IMR-90 (cell line): ENCODE results near the gene MEF2B. TPM values are rescaled to one million over a fixed set of nuclear protein-coding genes. Genes with fewer than 3 reads are reported as not detected.
"Not testable (repeated sequence)": the region's sequence is repeated elsewhere in the genome, so short reads cannot be mapped to it uniquely, and the experiment has no call there.

Source experiments
- ATAC-seq: fragments of 200-7000 bp; cut with Tn5 transposase; 2 replicates; pipeline ENCODE4 v1.9.1; 2020; ENCODE audit warnings: low read depth, mild to moderate bottlenecking, moderate library complexity
- BruUV-seq: library from RNA; stranded (reverse); fragments of 400-500 nt; replicated peaks from 2 replicates; lab custom pipeline; 2021; lab: Mats Ljungman, UMichigan
- CTCF ChIA-PET: fragments of 300-600 bp; formaldehyde crosslinking; extraction: SDS; loops from one replicate; lab custom pipeline; 2021; ENCODE audit warnings: antibody characterized with exemption; lab: Yijun Ruan, JAX
- POLR2A ChIA-PET: fragments of 300-600 bp; sonication (Branson Sonifier 250); formaldehyde crosslinking; loops from one replicate; lab custom pipeline; 2022; ENCODE audit warnings: antibody characterized with exemption; ENCODE audit not compliant: unreplicated experiment; lab: Charles Lee
- DNase-seq: peaks from one replicate; pipeline ENCODE4 v3.0.0; 2013
- H2AFZ ChIP-seq: replicated peaks from 2 replicates; pipeline ENCODE3; 2013; ENCODE audit warnings: low read length, mild to moderate bottlenecking; ENCODE audit not compliant: poor library complexity
- H2AK5ac ChIP-seq: 2 replicates; pipeline ENCODE4 v1.6.1; 2013; ENCODE audit warnings: low read depth, low read length, inconsistent platforms
- H2AK9ac ChIP-seq: replicated peaks from 2 replicates; pipeline ENCODE3; 2013; ENCODE audit warnings: mild to moderate bottlenecking, low read depth, low read length, moderate library complexity; ENCODE audit not compliant: poor library complexity
- H2BK120ac ChIP-seq: 2 replicates; pipeline ENCODE4 v1.6.1; 2013; ENCODE audit warnings: low read depth, low read length, inconsistent platforms
- H2BK15ac ChIP-seq: 3 replicates; pipeline ENCODE4 v1.6.1; 2013; ENCODE audit warnings: low read depth, low read length, inconsistent platforms
- H2BK20ac ChIP-seq: 2 replicates; pipeline ENCODE4 v1.6.1; 2013; ENCODE audit warnings: low read depth, mild to moderate bottlenecking, inconsistent platforms, low read length, moderate library complexity
- H2BK5ac ChIP-seq: 2 replicates; pipeline ENCODE4 v1.6.1; 2013; ENCODE audit warnings: mild to moderate bottlenecking, low read depth, low read length, inconsistent platforms; ENCODE audit not compliant: poor library complexity, severe bottlenecking
- H3K14ac ChIP-seq: replicated peaks from 2 replicates; pipeline ENCODE4 v1.6.1; 2013; ENCODE audit warnings: low read depth, low read length, inconsistent platforms
- H3K18ac ChIP-seq: 2 replicates; pipeline ENCODE4 v1.6.1; 2013; ENCODE audit warnings: low read depth, low read length, control low read depth
- H3K23ac ChIP-seq: 2 replicates; pipeline ENCODE4 v1.6.1; 2013; ENCODE audit warnings: low read depth, low read length, inconsistent platforms
- H3K27ac ChIP-seq: 2 replicates; pipeline ENCODE4 v1.5.1; 2013; ENCODE audit warnings: mild to moderate bottlenecking, control low read depth, low read length; ENCODE audit not compliant: insufficient read depth
- H3K27me3 ChIP-seq: 2 replicates; pipeline ENCODE4 v1.6.1; 2013; ENCODE audit warnings: low read length; ENCODE audit not compliant: control insufficient read depth, insufficient read depth
- H3K36me3 ChIP-seq: 2 replicates; pipeline ENCODE4 v1.6.1; 2013; ENCODE audit warnings: low read length, mixed read lengths; ENCODE audit not compliant: control insufficient read depth, insufficient read depth
- H3K4ac ChIP-seq: 2 replicates; pipeline ENCODE4 v1.6.1; 2013; ENCODE audit warnings: low read depth, low read length, inconsistent platforms
- H3K4me1 ChIP-seq: 2 replicates; pipeline ENCODE4 v1.6.1; 2013; ENCODE audit warnings: low read length, mixed read lengths; ENCODE audit not compliant: control insufficient read depth, insufficient read depth
- H3K4me2 ChIP-seq: 2 replicates; pipeline ENCODE4 v1.6.1; 2013; ENCODE audit warnings: low read depth, mild to moderate bottlenecking, control low read depth, low read length, moderate library complexity
- H3K4me3 ChIP-seq: 2 replicates; pipeline ENCODE4 v1.5.1; 2013; ENCODE audit warnings: low read depth, mild to moderate bottlenecking, control low read depth, low read length, moderate library complexity; ENCODE audit not compliant: insufficient read depth
- H3K56ac ChIP-seq: 2 replicates; pipeline ENCODE4 v1.6.1; 2013; ENCODE audit warnings: low read length, inconsistent platforms; ENCODE audit not compliant: insufficient read depth; ENCODE audit errors: extremely low read depth
- H3K79me1 ChIP-seq, 2 experiments: 2 replicates each; pipeline ENCODE4 v1.6.1; 2013; ENCODE audit warnings: low read length in 2 of 2, inconsistent platforms in 1 of 2, low read depth in 1 of 2
- H3K9ac ChIP-seq: 2 replicates; pipeline ENCODE4 v1.6.1; 2013; ENCODE audit warnings: low read depth, low read length, control low read depth
- H3K9me1 ChIP-seq: 2 replicates; pipeline ENCODE4 v1.6.1; 2013; ENCODE audit warnings: low read length, inconsistent platforms; ENCODE audit not compliant: insufficient read depth
- H3K9me3 ChIP-seq: 2 replicates; pipeline ENCODE4 v1.6.1; 2013; ENCODE audit warnings: low read length; ENCODE audit not compliant: control insufficient read depth, insufficient read depth
- H4K20me1 ChIP-seq: 2 replicates; pipeline ENCODE4 v1.6.1; 2013; ENCODE audit warnings: low read length, inconsistent platforms; ENCODE audit not compliant: insufficient read depth
- H4K5ac ChIP-seq: 2 replicates; pipeline ENCODE4 v1.6.1; 2013; ENCODE audit warnings: mild to moderate bottlenecking, low read depth, low read length, control low read depth
- H4K8ac ChIP-seq, 2 experiments: 2 replicates each; pipeline ENCODE4 v1.6.1; 2013; ENCODE audit warnings: low read depth in 2 of 2, low read length in 2 of 2, control low read depth in 1 of 2, inconsistent platforms in 1 of 2
- H4K91ac ChIP-seq: 2 replicates; pipeline ENCODE4 v1.6.1; 2013; ENCODE audit warnings: low read depth, low read length, inconsistent platforms; ENCODE audit not compliant: insufficient read depth
- WGBS, 2 experiments: methylation state at CpG; one replicate each; pipeline versions ENCODE4 v1.1.5 to v1.1.7; 2013; ENCODE audit warnings: missing lambda C conversion rate in 2 of 2; ENCODE audit not compliant: insufficient read length in 1 of 2; ENCODE audit errors: extremely low coverage in 2 of 2; 5-methylcytosine and 5-hydroxymethylcytosine counted together
- dilution Hi-C: fragments of 300-500 bp; cut with HindIII; formaldehyde crosslinking; loops from one replicate; pipeline ENCODE4 v1.14.3; 2018; ENCODE audit warnings: low sequenced_read_pairs; ENCODE audit not compliant: unreplicated experiment
- in situ Hi-C: fragments of 300-500 bp; cut with MboI; formaldehyde crosslinking; loops from 3 replicates; pipeline ENCODE4 v1.14.3; 2019; ENCODE audit warnings: low sequenced_read_pairs, inconsistent platforms, mixed read lengths
- intact Hi-C: fragments of 100-400 bp; cut with micrococcal nuclease; formaldehyde crosslinking; loops from 2 replicates; pipeline ENCODE4 v1.10.0; 2022
- polyA plus RNA-seq, 3 experiments: library from polyadenylated mRNA; depleted of rRNA; stranded (reverse); fragments of >200 nt; gene quantifications; 2 replicates each; pipeline ENCODE4 v1.2.3, GENCODE V29; 2012; ENCODE audit warnings: low replicate concordance in 1 of 3
- total RNA-seq: library from RNA; depleted of rRNA; stranded (reverse); fragments of >200 nt; gene quantifications from 2 replicates; pipeline ENCODE4 v1.2.3, GENCODE V29; 2012

Gene MEF2B
- total and polyA plus RNA-seq, 2 of the 4 experiments (the other 2 are of a cell fraction) = 0.18 to 0.94 TPM

DNA sequence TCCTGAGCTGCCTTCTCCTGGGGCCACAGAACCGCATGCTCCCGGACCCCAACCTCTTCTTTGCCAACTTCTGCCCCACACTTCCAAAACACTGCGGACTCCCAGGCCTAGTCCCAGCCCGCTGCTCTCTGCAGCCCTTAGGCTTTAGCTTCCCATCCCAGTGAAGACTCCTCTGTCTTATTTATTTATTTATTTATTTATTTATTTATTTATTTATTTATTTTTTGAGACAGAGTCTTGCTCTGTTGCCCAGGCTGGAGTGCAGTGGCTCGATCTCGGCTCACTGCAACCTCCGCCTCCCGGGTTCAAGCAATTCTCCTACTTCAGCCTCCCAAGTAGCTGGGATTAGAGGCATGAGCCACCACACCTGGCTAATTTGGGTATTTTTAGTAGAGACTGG, 21.6 kb downstream of the MEF2B start:
- H2AFZ ChIP-seq, H4K8ac ChIP-seq, H2AK5ac ChIP-seq, H3K9me1 ChIP-seq, H2BK120ac ChIP-seq, H4K91ac ChIP-seq, H2BK5ac ChIP-seq, H3K4ac ChIP-seq, H3K9me3 ChIP-seq, POLR2A ChIA-PET, H2AK9ac ChIP-seq, H3K14ac ChIP-seq, BruUV-seq, H2BK15ac ChIP-seq, H3K4me1 ChIP-seq, in situ Hi-C loops, dilution Hi-C loops, H2BK20ac ChIP-seq, H4K5ac ChIP-seq, H3K27me3 ChIP-seq, ATAC-seq, H3K4me2 ChIP-seq, DNase-seq, H4K20me1 ChIP-seq, H3K4me3 ChIP-seq, H3K9ac ChIP-seq, H3K23ac ChIP-seq, H3K79me1 ChIP-seq, H3K18ac ChIP-seq, H3K56ac ChIP-seq, H3K27ac ChIP-seq: not testable (repeated sequence)
- WGBS, 2 experiments = no CpG with 5 or more reads among the region's 8 CpGs
- H3K36me3 ChIP-seq = peaks cover 12% of the 10 kb centered on the region
- intact Hi-C loops = loop anchor here (10.0 kb wide), 1 partner anchor 176 kb away; the partner anchor contains the start of genes MAU2 and SUGP1
- CTCF ChIA-PET = interaction anchor here (0.6 to 1.2 kb wide), 2 partner anchors 26 to 70 kb away, joined by 4 to 8 read pairs; no protein-coding TSS in a partner anchor
